ES-I3 (cell line): ENCODE measurements around the gene SAMD8.

ENCODE experiments used
- H3K36me3 ChIP-seq: 2 replicates; pipeline ENCODE4 v1.6.1; 2013; ENCODE audit warnings: mild to moderate bottlenecking, low read length, control low read depth, moderate library complexity; ENCODE audit not compliant: insufficient read depth
- H3K4me1 ChIP-seq: 2 replicates; pipeline ENCODE4 v1.6.1; 2013; ENCODE audit warnings: mild to moderate bottlenecking, control low read depth, low read length; ENCODE audit not compliant: insufficient read depth
- H3K9ac ChIP-seq: 2 replicates; pipeline ENCODE4 v1.6.1; 2013; ENCODE audit warnings: low read depth, mild to moderate bottlenecking, low read length, moderate library complexity
- H3K9me3 ChIP-seq: 2 replicates; pipeline ENCODE4 v1.6.1; 2013; ENCODE audit warnings: mild to moderate bottlenecking, low read length, moderate library complexity; ENCODE audit not compliant: control insufficient read depth, insufficient read depth

SAMD8 gene

DNA sequence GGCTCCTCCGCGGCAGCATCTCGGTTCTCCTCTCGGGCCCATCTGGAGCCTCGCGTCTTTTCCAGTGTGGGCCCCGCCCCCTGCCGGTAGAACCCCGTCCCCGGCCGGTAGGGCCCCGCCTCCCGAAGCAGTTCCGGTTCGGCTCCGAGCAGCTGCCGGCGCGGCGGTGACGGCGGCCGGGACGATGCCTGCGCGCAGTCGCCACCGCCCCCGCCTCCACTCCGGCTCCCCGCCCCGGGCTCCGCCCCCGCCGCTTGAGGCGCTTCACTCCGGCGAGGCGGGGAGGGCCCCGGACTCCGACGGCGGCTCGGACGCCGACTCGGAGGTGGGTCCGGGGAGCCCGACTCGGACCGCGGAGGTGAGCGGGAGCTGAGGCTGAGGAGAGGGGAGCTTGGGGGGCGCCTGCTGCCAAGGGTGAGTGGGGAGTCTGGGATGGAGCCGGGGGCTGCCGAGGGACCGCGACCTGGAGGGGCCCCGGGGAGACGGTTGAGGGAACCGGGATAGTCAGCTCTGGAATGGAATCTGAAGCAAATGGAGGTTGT, at the start of gene SAMD8:
Gene SAMD8 (plus strand): TSS at position 292 of the 542 bp plus-strand sequence. CDS start 38,873 bp downstream, outside the sequence.
- H3K9ac ChIP-seq: peak within 1 kb of the TSS; percentile 83
- H3K4me1 ChIP-seq: peaks cover 13% of the 10 kb centered on the region
- no peaks in the 10 kb centered on the region for H3K36me3 ChIP-seq
- no peaks in the 10 kb centered on the region for H3K9me3 ChIP-seq

DNA sequence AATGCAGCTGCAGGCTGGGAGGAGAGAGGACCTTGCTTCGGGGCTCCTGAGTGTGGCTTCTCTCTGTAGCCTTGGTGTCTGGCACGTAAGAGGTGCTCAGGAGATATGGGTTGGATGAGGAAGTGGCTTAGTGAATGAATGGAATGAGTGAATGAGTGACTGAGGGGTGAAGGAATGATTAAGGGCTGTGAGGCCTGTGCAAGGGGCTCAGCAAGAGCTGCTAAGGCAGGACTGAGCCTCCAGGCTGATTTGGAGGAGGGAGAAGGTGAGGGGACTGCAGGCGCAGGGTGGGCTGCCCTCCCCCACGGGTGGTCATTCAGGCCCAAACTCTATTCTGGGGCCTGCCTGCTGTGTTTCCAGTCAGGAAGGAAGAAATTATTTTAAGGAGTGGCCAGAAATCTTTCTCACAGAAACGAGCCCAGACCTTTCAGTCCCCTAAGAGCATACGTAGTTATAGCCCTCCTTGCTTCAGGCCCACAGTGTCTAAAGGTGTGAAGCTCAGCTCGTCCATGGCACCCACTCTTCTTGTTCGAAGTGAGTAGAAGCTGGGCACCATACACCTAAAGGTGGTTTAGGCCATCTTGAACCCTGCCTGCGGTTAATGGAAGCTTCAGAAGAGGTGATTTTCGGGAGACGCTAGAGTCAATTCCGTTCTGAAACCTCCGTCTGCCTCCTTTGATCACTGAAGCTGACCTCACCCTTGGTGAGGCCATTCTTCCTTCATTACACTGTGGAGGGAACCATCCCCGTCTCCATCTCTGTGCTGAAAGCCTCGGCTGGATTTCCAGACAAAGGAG, 49.5 kb upstream of the SAMD8 start:
- Histone ChIP-seq H3K9me3 (no peaks in the 10 kb centered on the region), H3K9ac (no peak overlapping the region)

DNA sequence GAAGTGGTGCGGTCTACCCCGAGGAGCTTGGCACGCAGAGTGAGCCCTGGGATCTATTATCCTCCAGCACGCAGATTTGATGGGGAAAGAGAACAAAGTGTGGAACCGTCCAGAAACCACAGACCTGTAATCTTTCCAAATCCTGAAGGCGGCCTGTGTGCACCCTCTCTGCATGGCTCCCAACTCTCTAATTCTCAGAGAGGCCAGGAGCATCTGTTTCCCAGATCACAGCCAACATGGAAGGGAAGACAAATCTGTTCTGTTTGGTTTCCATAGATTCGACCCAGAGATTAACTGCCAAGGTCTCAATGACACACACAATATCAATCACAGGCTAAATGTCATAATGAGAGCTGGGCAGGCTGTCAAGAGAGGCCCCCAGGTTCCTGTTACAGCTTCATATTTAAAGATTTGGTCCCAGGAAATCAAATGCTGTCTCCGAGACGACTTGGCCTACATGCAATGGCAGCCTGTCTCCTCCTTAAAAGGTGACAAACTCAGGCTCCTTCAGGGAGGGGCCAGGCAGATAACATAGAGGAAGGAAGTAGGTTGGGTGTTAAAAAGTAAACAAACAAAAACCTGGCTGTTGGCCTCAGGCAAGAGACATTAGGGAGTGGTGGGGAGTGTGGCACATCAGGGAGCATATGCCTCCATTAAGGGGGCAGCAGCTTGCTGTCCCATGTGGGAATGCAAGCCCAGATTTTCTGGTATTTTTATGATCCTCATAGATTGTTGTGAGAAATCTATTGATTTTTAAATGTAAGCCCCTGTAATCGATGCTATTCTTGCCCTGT, 48.8 kb upstream of the SAMD8 start:
- H3K9me3 ChIP-seq: no peaks in the 10 kb centered on the region
- H3K36me3 ChIP-seq: no peaks in the 10 kb centered on the region
- no peak overlapping the region for H3K9ac ChIP-seq
- 0 out of 2 replicates have a peak, but pooled peaks cover 4% of the 10 kb centered on the region for H3K4me1 ChIP-seq

More for the DNA sequence above, 49.5 kb upstream of the SAMD8 start:
- H3K4me1 ChIP-seq: 0 out of 2 replicates have a peak, but pooled peaks cover 4% of the 10 kb centered on the region
- no peaks in the 10 kb centered on the region for H3K36me3 ChIP-seq

- Histone ChIP-seq H3K36me3 (no peaks in the 10 kb centered on the region), H3K9ac (no peak overlapping the region), H3K9me3 (no peaks in the 10 kb centered on the region), H3K4me1 (no peaks in the 10 kb centered on the region)
Measured at GRCh38 chr10:75063461-75064230, 47.8 kb upstream of the SAMD8 start.

GRCh38 chr10:75065076-75065475, 46.4 kb upstream of the SAMD8 start:
- Histone ChIP-seq H3K9me3 (no peaks in the 10 kb centered on the region), H3K36me3 (no peaks in the 10 kb centered on the region), H3K4me1 (no peaks in the 10 kb centered on the region), H3K9ac (no peak overlapping the region)

DNA sequence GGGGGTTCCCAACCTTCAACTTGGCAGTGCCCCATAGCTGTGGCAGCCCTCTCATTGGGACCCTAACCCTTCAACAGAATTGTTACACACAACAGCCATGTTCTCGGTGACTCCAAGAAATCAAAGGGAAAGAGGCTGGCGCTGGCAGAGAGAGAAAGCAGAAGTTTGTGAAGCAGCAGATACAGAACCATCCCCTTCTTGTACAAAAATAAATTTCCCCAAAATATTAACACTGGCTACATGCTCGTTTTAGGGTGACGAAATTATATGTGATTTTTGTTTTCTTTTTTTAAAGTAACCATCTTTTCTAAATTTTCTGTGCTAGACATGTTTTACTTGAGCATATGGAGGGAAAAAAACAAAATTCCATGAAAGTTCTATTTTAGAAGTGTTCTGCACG, 45.2 kb upstream of the SAMD8 start:
- Histone ChIP-seq H3K9me3 (no peaks in the 10 kb centered on the region), H3K9ac (no peak overlapping the region), H3K36me3 (no peaks in the 10 kb centered on the region), H3K4me1 (no peaks in the 10 kb centered on the region)

- Histone ChIP-seq H3K9ac (no peak overlapping the region), H3K36me3 (no peaks in the 10 kb centered on the region), H3K9me3 (no peaks in the 10 kb centered on the region), H3K4me1 (no peaks in the 10 kb centered on the region)
Measured at GRCh38 chr10:75067272-75067671, 44.2 kb upstream of the SAMD8 start.

DNA sequence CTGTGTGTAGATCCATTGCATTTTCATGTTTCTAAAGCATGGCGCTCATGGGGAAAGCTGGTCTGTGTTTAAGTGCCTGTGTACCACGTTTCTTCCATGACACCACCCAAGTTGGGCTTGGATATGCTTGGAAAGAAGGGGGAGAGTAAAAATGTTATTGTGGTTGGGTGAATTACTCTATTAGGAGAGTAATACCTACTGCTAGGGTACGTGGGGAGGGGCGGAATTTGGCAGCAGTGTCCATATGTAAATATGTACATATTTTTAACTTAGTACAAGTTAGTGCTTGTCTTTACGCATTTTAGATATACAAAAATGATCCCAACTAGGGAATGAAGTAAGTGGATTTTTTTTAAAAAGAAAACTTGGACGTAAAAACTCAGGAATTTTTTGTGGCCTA, 42.9 kb upstream of the SAMD8 start:
- Histone ChIP-seq H3K36me3 (no peaks in the 10 kb centered on the region), H3K9me3 (no peaks in the 10 kb centered on the region), H3K9ac (no peak overlapping the region), H3K4me1 (no peaks in the 10 kb centered on the region)

- H3K9me3 ChIP-seq: no peaks in the 10 kb centered on the region
- no peaks in the 10 kb centered on the region for H3K4me1 ChIP-seq
- no peak overlapping the region for H3K9ac ChIP-seq
- H3K36me3 ChIP-seq: no peaks in the 10 kb centered on the region
Measured at GRCh38 chr10:75070476-75070875, 41.0 kb upstream of the SAMD8 start.

- Histone ChIP-seq H3K36me3 (no peaks in the 10 kb centered on the region), H3K9me3 (no peaks in the 10 kb centered on the region), H3K9ac (no peak overlapping the region), H3K4me1 (peaks cover 2% of the 10 kb centered on the region)
Measured at GRCh38 chr10:75070961-75071428, 40.5 kb upstream of the SAMD8 start.

DNA sequence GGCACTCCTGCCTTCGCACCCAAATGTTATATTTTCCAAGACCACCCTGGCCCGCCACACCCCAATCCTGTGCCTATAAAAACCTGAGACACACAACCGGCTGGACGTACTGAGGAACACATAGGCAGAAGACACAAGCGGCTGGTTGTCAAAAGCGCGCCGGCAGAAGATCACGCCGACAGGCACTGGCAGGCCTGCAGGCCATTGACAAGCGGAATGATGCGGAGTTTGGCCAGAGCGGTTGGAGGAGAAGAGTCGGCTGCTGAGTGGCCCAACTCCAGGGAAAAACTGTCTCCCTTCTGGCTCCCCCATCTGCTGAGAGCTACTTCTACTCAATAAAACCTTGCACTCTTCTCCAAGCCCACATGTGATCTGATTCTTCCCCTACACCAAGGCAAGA, 39.7 kb upstream of the SAMD8 start:
- H3K4me1 ChIP-seq: peaks cover 9% of the 10 kb centered on the region
- H3K36me3 ChIP-seq: no peaks in the 10 kb centered on the region
- H3K9me3 ChIP-seq: no peaks in the 10 kb centered on the region
- H3K9ac ChIP-seq: no peak overlapping the region

GRCh38 chr10:75072727-75073126, 38.7 kb upstream of the SAMD8 start:
- Histone ChIP-seq H3K36me3 (no peaks in the 10 kb centered on the region), H3K9me3 (no peaks in the 10 kb centered on the region), H3K9ac (no peak overlapping the region), H3K4me1 (peaks cover 13% of the 10 kb centered on the region)

- peaks cover 13% of the 10 kb centered on the region for H3K4me1 ChIP-seq
- H3K36me3 ChIP-seq: no peaks in the 10 kb centered on the region
- no peak overlapping the region for H3K9ac ChIP-seq
- H3K9me3 ChIP-seq: no peaks in the 10 kb centered on the region
Measured at GRCh38 chr10:75073442-75073841, 38.0 kb upstream of the SAMD8 start.
